Measurements from ENCODE around the gene AIFM3.

The AIFM3 gene

GRCh38 chr22:20951932-20952380 lies 15.1 kb upstream of the AIFM3 start:
- no peak overlapping the region for H3K9ac ChIP-seq (ENCODE audit: low read depth, low read length, poor library complexity, severe bottlenecking)
- no peaks in the 10 kb centered on the region for H3K27me3 ChIP-seq (ENCODE audit: insufficient read depth, low read length, poor library complexity, severe bottlenecking)
- TF ChIP-seq CTCF (conservative IDR thresholded peaks at IDR 0.05; ENCODE audit: low read length) (no peak), EZH2phosphoT487 (IDR thresholded peaks at IDR 0.05; ENCODE audit: borderline replicate concordance) (no peak)
- no peak overlapping the region for H2AFZ ChIP-seq (ENCODE audit: low read length)
- H3K36me3 ChIP-seq (ENCODE audit: insufficient read depth, low read length): peaks cover 70% of the 10 kb centered on the region
- H3K9me2 ChIP-seq (replicated peaks; ENCODE audit: low read depth, low read length): no peaks in the 10 kb centered on the region
- no peak overlapping the region for H3K4me2 ChIP-seq (ENCODE audit: low read depth, low read length, poor library complexity, severe bottlenecking)
- no peaks in the 10 kb centered on the region for H3K4me1 ChIP-seq (ENCODE audit: insufficient read depth, low read length, poor library complexity, severe bottlenecking)
- no peak overlapping the region for H3K4me3 ChIP-seq (ENCODE audit: low read length, poor library complexity, severe bottlenecking)
- H4K20me1 ChIP-seq (ENCODE audit: insufficient read depth, low read length, poor library complexity, severe bottlenecking): peaks cover 54% of the 10 kb centered on the region
- H3F3A ChIP-seq (ENCODE audit: low read depth): no peaks in the 10 kb centered on the region
- H3K79me2 ChIP-seq (ENCODE audit: insufficient read depth, low read length): peaks cover 57% of the 10 kb centered on the region
- no peaks in the 10 kb centered on the region for H3K9me3 ChIP-seq (ENCODE audit: insufficient read depth, low read depth, low read length)

GRCh38 chr22:20952544-20953341 lies 14.3 kb upstream of the AIFM3 start:
- TF ChIP-seq CTCF (conservative IDR thresholded peaks at IDR 0.05; ENCODE audit: low read length): no peak
- no peak for TF ChIP-seq EZH2phosphoT487 (IDR thresholded peaks at IDR 0.05; ENCODE audit: borderline replicate concordance)
- Histone ChIP-seq H3K9me2 (replicated peaks; ENCODE audit: low read depth, low read length) (no peaks in the 10 kb centered on the region), H3K4me2 (ENCODE audit: low read depth, low read length, poor library complexity, severe bottlenecking) (no peak overlapping the region), H3K9me3 (ENCODE audit: insufficient read depth, low read depth, low read length) (no peaks in the 10 kb centered on the region), H3K27me3 (ENCODE audit: insufficient read depth, low read length, poor library complexity, severe bottlenecking) (no peaks in the 10 kb centered on the region), H3K36me3 (ENCODE audit: insufficient read depth, low read length) (peaks cover 66% of the 10 kb centered on the region), H3K4me1 (ENCODE audit: insufficient read depth, low read length, poor library complexity, severe bottlenecking) (no peaks in the 10 kb centered on the region), H3K79me2 (ENCODE audit: insufficient read depth, low read length) (peaks cover 49% of the 10 kb centered on the region), H3K9ac (ENCODE audit: low read depth, low read length, poor library complexity, severe bottlenecking) (no peak overlapping the region), H3F3A (ENCODE audit: low read depth) (no peaks in the 10 kb centered on the region), H4K20me1 (ENCODE audit: insufficient read depth, low read length, poor library complexity, severe bottlenecking) (peaks cover 50% of the 10 kb centered on the region), H3K4me3 (ENCODE audit: low read length, poor library complexity, severe bottlenecking) (no peak overlapping the region), H2AFZ (ENCODE audit: low read length) (no peak overlapping the region)

- H3K9me3 ChIP-seq (ENCODE audit: insufficient read depth, low read depth, low read length): no peaks in the 10 kb centered on the region
- H3K9me2 ChIP-seq (replicated peaks; ENCODE audit: low read depth, low read length): no peaks in the 10 kb centered on the region
- no peak overlapping the region for H3K4me2 ChIP-seq (ENCODE audit: low read depth, low read length, poor library complexity, severe bottlenecking)
- no peak overlapping the region for H2AFZ ChIP-seq (ENCODE audit: low read length)
- no peak overlapping the region for H3K9ac ChIP-seq (ENCODE audit: low read depth, low read length, poor library complexity, severe bottlenecking)
- peaks cover 44% of the 10 kb centered on the region for H3K79me2 ChIP-seq (ENCODE audit: insufficient read depth, low read length)
- no peaks in the 10 kb centered on the region for H3K27me3 ChIP-seq (ENCODE audit: insufficient read depth, low read length, poor library complexity, severe bottlenecking)
- H3K36me3 ChIP-seq (ENCODE audit: insufficient read depth, low read length): peaks cover 62% of the 10 kb centered on the region
- no peaks in the 10 kb centered on the region for H3F3A ChIP-seq (ENCODE audit: low read depth)
- peaks cover 45% of the 10 kb centered on the region for H4K20me1 ChIP-seq (ENCODE audit: insufficient read depth, low read length, poor library complexity, severe bottlenecking)
- TF ChIP-seq CTCF (conservative IDR thresholded peaks at IDR 0.05; ENCODE audit: low read length) (no peak), EZH2phosphoT487 (IDR thresholded peaks at IDR 0.05; ENCODE audit: borderline replicate concordance) (no peak)
- H3K4me3 ChIP-seq (ENCODE audit: low read length, poor library complexity, severe bottlenecking): no peak overlapping the region
- H3K4me1 ChIP-seq (ENCODE audit: insufficient read depth, low read length, poor library complexity, severe bottlenecking): no peaks in the 10 kb centered on the region
These were observed 13.8 kb upstream of the AIFM3 start for GRCh38 chr22:20953342-20953608.
